ENCODE data around the gene THPO. TPM values are rescaled to one million over a fixed set of nuclear protein-coding genes. Genes with fewer than 3 reads are reported as not detected.

Gene THPO
- total RNA-seq, 4 donors from 2014 or later: 0.13 TPM; not detected in 3

DNA sequence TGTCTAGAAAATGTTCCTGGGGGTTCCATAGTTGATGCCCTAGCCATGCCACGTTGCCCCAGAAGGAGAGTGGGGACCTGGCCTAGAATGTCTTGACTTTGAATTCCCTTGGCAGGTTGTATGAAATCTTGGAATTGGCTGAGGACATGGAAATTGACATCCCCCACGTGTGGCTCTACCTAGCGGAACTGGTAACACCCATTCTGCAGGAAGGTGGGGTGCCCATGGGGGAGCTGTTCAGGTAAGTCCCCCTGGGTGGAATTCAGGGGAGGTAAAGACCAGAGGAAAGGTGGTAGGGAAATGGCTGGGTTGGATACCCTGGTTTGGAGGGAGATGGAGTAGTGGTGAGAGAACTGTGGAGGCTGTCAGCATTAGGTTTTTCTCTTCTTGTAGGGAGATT is 49.5 kb downstream of the THPO start:
- H3K36me3 ChIP-seq: peaks cover 98 to 100% of the 10 kb centered on the region in 2 donors

DNA sequence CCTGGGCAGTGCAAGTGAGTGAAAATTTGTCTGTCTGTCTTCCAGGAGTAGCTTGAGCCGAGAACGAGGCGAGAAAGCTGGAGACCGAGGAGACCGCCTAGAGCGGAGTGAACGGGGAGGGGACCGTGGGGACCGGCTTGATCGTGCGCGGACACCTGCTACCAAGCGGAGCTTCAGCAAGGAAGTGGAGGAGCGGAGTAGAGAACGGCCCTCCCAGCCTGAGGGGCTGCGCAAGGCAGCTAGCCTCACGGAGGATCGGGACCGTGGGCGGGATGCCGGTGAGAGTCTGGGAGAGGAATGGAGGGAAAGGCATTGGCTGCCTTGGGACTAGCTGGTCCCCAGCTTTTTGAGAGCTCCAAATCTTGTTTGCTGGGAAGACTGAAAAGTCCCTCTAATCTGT is 50.8 kb downstream of the THPO start:
- WGBS, 2 donors: 93 to 96% methylated on average over 21 of the region's 21 CpGs
- H3K4me1 ChIP-seq: peaks cover 0 to 5% of the 10 kb centered on the region in 2 donors
- no peaks in the 10 kb centered on the region for H3K27me3 ChIP-seq
- TF ChIP-seq CTCF (IDR thresholded peaks at IDR 0.05): no peak
- no peak for TF ChIP-seq POLR2A (IDR thresholded peaks at IDR 0.05)
- no peaks in the 10 kb centered on the region for H3K9me3 ChIP-seq
- no peak overlapping the region for H3K4me3 ChIP-seq (replicated peaks in 1 of 3)
- H3K27ac ChIP-seq: no peak overlapping the region
- intact Hi-C loops (cut with DNase I): no loop called here
- peaks cover 100% of the 10 kb centered on the region in 2 donors for H3K36me3 ChIP-seq
- no peak for DNase-seq

More for the DNA sequence above, 49.5 kb downstream of the THPO start:
- Histone ChIP-seq H3K27ac (no peak overlapping the region), H3K9me3 (no peaks in the 10 kb centered on the region), H3K4me1 (no peaks in the 10 kb centered on the region), H3K27me3 (no peaks in the 10 kb centered on the region), H3K4me3 (replicated peaks in 1 of 3) (no peak overlapping the region)
- 46 to 54% methylated on average over 3 of the region's 3 CpGs for WGBS, 2 donors
- no peak for TF ChIP-seq POLR2A (IDR thresholded peaks at IDR 0.05)
- no peak for TF ChIP-seq CTCF (IDR thresholded peaks at IDR 0.05)
- intact Hi-C loops (cut with DNase I): no loop called here
- DNase-seq: no peak

- no peak for TF ChIP-seq POLR2A (IDR thresholded peaks at IDR 0.05)
- TF ChIP-seq CTCF (IDR thresholded peaks at IDR 0.05): no peak
- intact Hi-C loops (cut with DNase I): no loop called here
- Histone ChIP-seq H3K27ac (no peak overlapping the region), H3K36me3 (peaks cover 100% of the 10 kb centered on the region in 2 donors), H3K4me3 (replicated peaks in 1 of 3) (no peak overlapping the region), H3K27me3 (no peaks in the 10 kb centered on the region), H3K9me3 (no peaks in the 10 kb centered on the region), H3K4me1 (peaks cover 2 to 16% of the 10 kb centered on the region in 2 donors)
- no peak for DNase-seq
- 85 to 89% methylated on average over 6 of the region's 6 CpGs for WGBS, 2 donors
These were observed 52.2 kb downstream of the THPO start for GRCh38 chr3:184325715-184326369.

DNA sequence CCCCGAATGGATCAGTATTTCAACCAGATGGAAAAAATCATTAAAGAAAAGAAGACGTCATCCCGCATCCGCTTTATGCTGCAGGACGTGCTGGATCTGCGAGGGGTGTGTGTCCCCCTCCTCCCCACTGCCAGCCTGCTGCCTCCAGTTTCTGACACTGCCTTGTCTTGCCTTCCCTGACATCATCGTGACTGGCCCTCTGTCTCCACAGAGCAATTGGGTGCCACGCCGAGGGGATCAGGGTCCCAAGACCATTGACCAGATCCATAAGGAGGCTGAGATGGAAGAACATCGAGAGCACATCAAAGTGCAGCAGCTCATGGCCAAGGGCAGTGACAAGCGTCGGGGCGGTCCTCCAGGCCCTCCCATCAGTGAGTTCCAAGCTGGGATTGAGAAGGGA is 52.7 kb downstream of the THPO start:
- Histone ChIP-seq H3K36me3 (peaks cover 98 to 100% of the 10 kb centered on the region in 2 donors), H3K9me3 (no peaks in the 10 kb centered on the region), H3K4me1 (peaks cover 8 to 21% of the 10 kb centered on the region in 2 donors), H3K27me3 (no peaks in the 10 kb centered on the region), H3K27ac (no peak overlapping the region), H3K4me3 (replicated peaks in 1 of 3) (no peak overlapping the region)
- no peak for TF ChIP-seq CTCF (IDR thresholded peaks at IDR 0.05)
- TF ChIP-seq POLR2A (IDR thresholded peaks at IDR 0.05): no peak
- intact Hi-C loops (cut with DNase I): no loop called here
- DNase-seq: no peak
- 93 to 94% methylated on average over 13 of the region's 13 CpGs for WGBS, 2 donors

DNA sequence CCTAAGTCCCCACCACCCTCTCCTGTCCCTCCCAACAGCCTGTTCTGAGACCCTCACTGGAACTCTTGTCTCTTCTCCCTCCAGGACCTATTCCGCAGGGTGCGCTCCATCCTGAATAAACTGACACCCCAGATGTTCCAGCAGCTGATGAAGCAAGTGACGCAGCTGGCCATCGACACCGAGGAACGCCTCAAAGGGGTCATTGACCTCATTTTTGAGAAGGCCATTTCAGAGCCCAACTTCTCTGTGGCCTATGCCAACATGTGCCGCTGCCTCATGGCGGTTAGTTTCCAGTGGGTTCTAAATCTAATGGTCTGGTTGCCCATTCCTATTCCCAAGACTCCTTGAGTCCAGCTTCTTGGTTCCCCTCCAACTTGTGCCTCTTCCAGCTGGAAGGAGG is 54.3 kb downstream of the THPO start:
- DNase-seq: no peak
- Histone ChIP-seq H3K36me3 (peaks cover 82 to 85% of the 10 kb centered on the region in 2 donors), H3K27ac (no peak overlapping the region), H3K9me3 (no peaks in the 10 kb centered on the region), H3K4me1 (peaks cover 21 to 36% of the 10 kb centered on the region in 2 donors), H3K27me3 (no peaks in the 10 kb centered on the region), H3K4me3 (replicated peaks in 1 of 3) (no peak overlapping the region)
- no peak for TF ChIP-seq POLR2A (IDR thresholded peaks at IDR 0.05)
- TF ChIP-seq CTCF (IDR thresholded peaks at IDR 0.05): no peak
- 92 to 96% methylated on average over 8 of the region's 8 CpGs for WGBS, 2 donors
- intact Hi-C loops (cut with DNase I): no loop called here

Data from thyroid gland (tissue), 4 donors.